ENCODE results near the gene CSGALNACT2.

Gene CSGALNACT2

GRCh38 chr10:43229208-43230061, 91.2 kb downstream of the CSGALNACT2 start:
- no peak for DNase-seq (ENCODE audit: low spot score)
- ChIA-PET CTCF (interaction anchor here (1.2 kb wide), 1 partner anchor 25 kb away, joined by 4 read pairs; no protein-coding TSS in a partner anchor), POLR2A (ENCODE audit: low non-redundant PET) (no interaction called here)
- no peak overlapping the region for H3K27ac ChIP-seq
- no peak for TF ChIP-seq CTCF (conservative IDR thresholded peaks at IDR 0.05; ENCODE audit: low read depth)

DNA sequence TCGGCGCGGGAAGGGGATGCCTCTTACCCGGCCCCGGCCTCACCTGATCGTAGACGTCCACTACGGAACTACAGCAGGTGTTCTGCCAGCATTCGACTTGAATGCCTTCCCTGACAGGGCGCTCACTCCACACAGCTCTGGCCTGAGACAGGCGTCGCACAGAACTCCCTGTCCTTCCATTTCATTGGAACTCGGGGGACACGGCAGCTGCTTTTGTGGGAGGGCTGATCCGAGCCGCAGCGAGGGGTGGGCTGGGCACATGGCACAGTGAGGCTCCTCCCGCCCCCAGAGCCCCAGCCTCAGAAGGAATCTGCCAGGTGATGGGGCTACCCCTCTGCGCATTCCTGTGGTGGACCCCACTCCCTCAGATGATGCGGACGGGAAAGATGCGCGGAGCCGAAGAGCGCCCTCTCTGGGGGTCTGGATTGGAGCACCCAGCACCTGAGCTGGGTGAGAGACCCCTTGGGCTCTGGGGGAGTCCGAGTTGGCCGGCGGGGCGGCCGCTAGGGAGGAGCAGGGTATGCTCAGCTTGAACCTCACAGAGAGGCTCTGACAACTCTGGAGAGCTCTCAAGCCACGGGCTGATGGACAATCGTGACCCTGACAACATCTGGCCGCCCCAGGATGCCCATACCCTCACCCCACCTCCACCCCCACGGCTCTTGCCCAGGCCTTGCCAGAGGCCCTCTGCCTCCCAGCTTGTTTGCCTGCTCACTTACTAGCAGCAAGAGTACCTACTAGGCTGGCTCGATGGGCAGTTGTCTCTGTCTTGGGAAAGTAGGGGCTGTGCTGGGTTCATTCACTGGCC, 92.1 kb downstream of the CSGALNACT2 start:
- POLR2A ChIA-PET (ENCODE audit: low non-redundant PET), result no interaction called here
- no peak overlapping the region for H3K27ac ChIP-seq
- no peak for DNase-seq (ENCODE audit: low spot score)
- CTCF ChIA-PET, result interaction anchor here (1.2 kb wide), 1 partner anchor 25 kb away, joined by 4 read pairs; no protein-coding TSS in a partner anchor
- no peak for TF ChIP-seq CTCF (conservative IDR thresholded peaks at IDR 0.05; ENCODE audit: low read depth)

DNA sequence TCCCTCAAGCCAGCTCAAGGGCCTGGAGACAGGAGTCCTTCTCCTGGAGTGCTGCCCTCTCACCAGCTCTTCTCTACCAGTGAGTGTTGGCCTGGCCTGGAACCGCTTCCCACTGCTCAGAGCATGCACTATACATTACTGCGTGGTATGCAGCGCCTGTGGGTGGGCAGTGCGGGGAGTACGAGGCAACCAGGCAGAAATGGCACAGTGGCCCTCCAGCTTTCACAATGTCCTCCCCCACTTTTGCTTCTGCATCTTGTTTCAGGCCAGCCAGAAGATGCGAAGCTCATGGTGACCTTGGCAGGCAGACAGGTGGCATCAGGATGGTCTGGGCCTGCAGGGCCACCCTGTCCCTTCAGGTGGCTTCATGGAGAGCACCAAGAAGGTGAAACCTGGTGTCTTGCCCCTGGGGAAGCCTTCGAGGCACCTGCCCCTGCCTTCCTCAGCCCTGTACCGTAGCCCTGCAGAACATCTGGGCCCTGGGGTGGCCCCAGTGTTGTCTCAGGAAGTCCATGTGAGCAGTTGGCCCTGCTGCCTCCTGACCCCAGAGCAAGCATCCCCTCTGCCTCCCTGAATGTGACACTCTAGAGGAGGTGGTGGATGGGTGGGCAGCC, 92.8 kb downstream of the CSGALNACT2 start:
- CTCF ChIA-PET, result interaction anchor here (1.2 kb wide), 1 partner anchor 26 kb away, joined by 4 read pairs; no protein-coding TSS in a partner anchor
- POLR2A ChIA-PET (ENCODE audit: low non-redundant PET), result no interaction called here

DNA sequence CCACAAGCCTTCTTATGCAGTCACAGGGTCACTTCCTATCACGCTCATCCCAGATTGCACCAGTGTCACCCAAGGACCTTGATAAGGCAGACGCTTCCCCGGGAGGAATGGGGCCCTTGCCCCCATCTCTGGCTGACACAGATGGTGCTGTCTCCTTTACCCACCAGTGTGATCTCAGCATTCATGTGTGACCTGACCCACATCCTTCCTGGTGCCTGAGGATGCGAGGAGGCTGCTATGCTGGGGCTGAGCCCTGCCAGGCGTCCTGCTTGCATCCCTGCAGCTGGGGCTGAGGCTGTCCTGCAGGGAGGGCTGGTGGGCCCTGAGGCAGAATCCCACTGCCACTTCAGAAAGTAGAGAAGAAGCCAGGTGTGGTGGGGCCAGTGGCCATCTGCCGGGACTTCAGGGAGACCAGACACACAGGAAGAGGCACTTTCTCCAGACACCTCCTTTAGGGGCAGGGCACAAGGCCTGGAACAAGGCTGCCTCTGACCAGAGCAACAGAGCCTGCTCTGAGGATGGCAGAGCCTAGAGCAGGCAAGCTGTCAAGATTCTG, 93.4 kb downstream of the CSGALNACT2 start:
- CTCF ChIA-PET, result no interaction called here
- no peak overlapping the region for H3K27ac ChIP-seq
- POLR2A ChIA-PET (ENCODE audit: low non-redundant PET), result no interaction called here
- DNase-seq (ENCODE audit: low spot score), result no peak
- no peak for TF ChIP-seq CTCF (conservative IDR thresholded peaks at IDR 0.05; ENCODE audit: low read depth)

More for the DNA sequence above, 92.8 kb downstream of the CSGALNACT2 start:
- no peak for TF ChIP-seq CTCF (conservative IDR thresholded peaks at IDR 0.05; ENCODE audit: low read depth)
- DNase-seq (ENCODE audit: low spot score), result no peak
- H3K27ac ChIP-seq, result no peak overlapping the region

- CTCF ChIA-PET, result no interaction called here
- TF ChIP-seq CTCF (conservative IDR thresholded peaks at IDR 0.05; ENCODE audit: low read depth), result no peak
- no peak for DNase-seq (ENCODE audit: low spot score)
- H3K27ac ChIP-seq, result no peak overlapping the region
- POLR2A ChIA-PET (ENCODE audit: low non-redundant PET), result no interaction called here
Observed at GRCh38 chr10:43233601-43234430, 95.6 kb downstream of the CSGALNACT2 start.
